GM19395 (cell line): Measurements from ENCODE around the gene SAFB.
"Not testable (repeated sequence)": the region's sequence is repeated elsewhere in the genome, so short reads cannot be mapped to it uniquely, and the experiment has no call there.

Experiments used
- ATAC-seq: cut with Tn5 transposase; IDR thresholded peaks from one replicate; pipeline ENCODE4 v1.9.1; 2021; ENCODE audit warnings: mild to moderate bottlenecking, moderate library complexity; ENCODE audit not compliant: unreplicated experiment

SAFB gene

GRCh38 chr19:5594521-5594950 lies 28.3 kb upstream of the SAFB start:
- ATAC-seq: no peak

- no peak for ATAC-seq
Measured at GRCh38 chr19:5595129-5595528, 27.8 kb upstream of the SAFB start.

- ATAC-seq: no peak
Measured at GRCh38 chr19:5595745-5596144, 27.1 kb upstream of the SAFB start.

GRCh38 chr19:5600797-5601196 lies 22.1 kb upstream of the SAFB start:
- ATAC-seq: no peak

- ATAC-seq: no peak
Measured at GRCh38 chr19:5603626-5604025, 19.3 kb upstream of the SAFB start.

GRCh38 chr19:5605362-5605761 lies 17.5 kb upstream of the SAFB start:
- ATAC-seq: no peak

GRCh38 chr19:5607318-5608275 lies 15.3 kb upstream of the SAFB start:
- ATAC-seq: no peak

GRCh38 chr19:5608291-5608690 lies 14.6 kb upstream of the SAFB start:
- no peak for ATAC-seq

GRCh38 chr19:5608766-5609165 lies 14.1 kb upstream of the SAFB start:
- ATAC-seq: not testable (repeated sequence)

- no peak for ATAC-seq
Measured at GRCh38 chr19:5609881-5610448, 12.9 kb upstream of the SAFB start.

- no peak for ATAC-seq
Measured at GRCh38 chr19:5612891-5613865, 9.7 kb upstream of the SAFB start.

- no peak for ATAC-seq
Measured at GRCh38 chr19:5615756-5616327, 7.0 kb upstream of the SAFB start.

GRCh38 chr19:5617080-5617479 lies 5.8 kb upstream of the SAFB start:
- no peak for ATAC-seq

GRCh38 chr19:5618591-5618990 lies 4.3 kb upstream of the SAFB start:
- no peak for ATAC-seq

- ATAC-seq: no peak
Measured at GRCh38 chr19:5619946-5620345, 2.9 kb upstream of the SAFB start.

GRCh38 chr19:5621311-5621944 lies 1.5 kb upstream of the SAFB start:
- no peak for ATAC-seq

- no peak for ATAC-seq
Measured at GRCh38 chr19:5621945-5622464, 878 bp upstream of the SAFB start.

GRCh38 chr19:5623397-5624017 lies 624 bp downstream of the SAFB start:
- ATAC-seq: peak; percentile 13

GRCh38 chr19:5624018-5624663 lies 1.3 kb downstream of the SAFB start:
- no peak for ATAC-seq
